ENCODE data around the gene MAMDC2. TPM values are rescaled to one million over a fixed set of nuclear protein-coding genes. Genes with fewer than 3 reads are reported as not detected.

MAMDC2 gene
- total and polyA plus RNA-seq, 2 donors from 2014 or later = 1.5 to 7.1 TPM

DNA sequence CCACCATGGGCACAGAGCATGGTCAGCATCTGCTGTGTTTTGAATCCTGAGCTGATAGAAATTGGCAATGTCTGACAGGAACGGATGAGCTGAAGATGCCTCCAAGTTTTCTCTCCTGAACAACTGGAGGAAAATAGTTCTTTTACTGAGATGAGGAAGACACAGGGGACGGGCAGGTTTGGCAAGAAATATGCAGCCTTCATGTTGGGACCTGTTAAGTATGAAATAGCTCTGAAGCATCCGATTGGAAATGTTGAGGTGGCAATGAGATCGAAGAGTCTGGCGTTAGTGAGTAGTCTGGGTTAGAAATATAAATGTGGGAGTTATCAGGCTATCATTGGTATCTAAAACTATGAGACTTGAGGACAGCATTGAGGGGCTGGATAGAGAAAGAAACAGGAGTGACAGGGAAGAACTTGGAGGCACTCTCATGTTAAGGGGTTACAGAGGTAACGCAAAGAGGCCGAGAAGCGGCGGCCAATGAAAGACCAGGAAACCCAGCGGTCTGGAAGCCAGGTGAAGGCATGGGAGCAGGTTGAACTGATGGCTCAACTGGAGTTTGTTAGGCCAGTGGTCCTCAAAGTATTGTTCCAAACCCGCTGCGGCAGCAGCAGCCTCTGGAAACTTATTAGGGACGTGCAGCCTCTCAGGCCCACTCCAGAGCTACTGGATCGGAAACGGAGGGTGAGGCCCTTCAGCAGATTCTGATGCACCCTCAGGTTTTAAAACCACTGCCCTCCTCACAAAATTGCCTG is 1.0 kb upstream of the MAMDC2 start:
- no peak for FAIRE-seq
- peaks cover 0 to 6% (median 5%) of the 10 kb centered on the region in 3 donors for H3K4me1 ChIP-seq (ENCODE audit: control insufficient read depth in 2 of 3, insufficient read depth in 2 of 3, low read depth in 1 of 3, low read length in 3 of 3)
- DNase-seq = no peak
- no peaks in the 10 kb centered on the region for H3K36me3 ChIP-seq (ENCODE audit: control insufficient read depth in 2 of 3, insufficient read depth in 3 of 3, low read length in 3 of 3)
- TF ChIP-seq, protein P1, sequence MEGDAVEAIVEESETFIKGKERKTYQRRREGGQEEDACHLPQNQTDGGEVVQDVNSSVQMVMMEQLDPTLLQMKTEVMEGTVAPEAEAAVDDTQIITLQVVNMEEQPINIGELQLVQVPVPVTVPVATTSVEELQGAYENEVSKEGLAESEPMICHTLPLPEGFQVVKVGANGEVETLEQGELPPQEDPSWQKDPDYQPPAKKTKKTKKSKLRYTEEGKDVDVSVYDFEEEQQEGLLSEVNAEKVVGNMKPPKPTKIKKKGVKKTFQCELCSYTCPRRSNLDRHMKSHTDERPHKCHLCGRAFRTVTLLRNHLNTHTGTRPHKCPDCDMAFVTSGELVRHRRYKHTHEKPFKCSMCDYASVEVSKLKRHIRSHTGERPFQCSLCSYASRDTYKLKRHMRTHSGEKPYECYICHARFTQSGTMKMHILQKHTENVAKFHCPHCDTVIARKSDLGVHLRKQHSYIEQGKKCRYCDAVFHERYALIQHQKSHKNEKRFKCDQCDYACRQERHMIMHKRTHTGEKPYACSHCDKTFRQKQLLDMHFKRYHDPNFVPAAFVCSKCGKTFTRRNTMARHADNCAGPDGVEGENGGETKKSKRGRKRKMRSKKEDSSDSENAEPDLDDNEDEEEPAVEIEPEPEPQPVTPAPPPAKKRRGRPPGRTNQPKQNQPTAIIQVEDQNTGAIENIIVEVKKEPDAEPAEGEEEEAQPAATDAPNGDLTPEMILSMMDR (IDR thresholded peaks at IDR 0.05; ENCODE audit: borderline replicate concordance, extremely low read depth, insufficient read depth) = no peak
- no peaks in the 10 kb centered on the region for H3K27me3 ChIP-seq (ENCODE audit: control insufficient read depth, insufficient read depth, low read length)
- no peak overlapping the region for H3K9ac ChIP-seq (ENCODE audit: low read length in 3 of 3)
- no peaks in the 10 kb centered on the region for H3K9me3 ChIP-seq (ENCODE audit: control insufficient read depth in 2 of 3, insufficient read depth in 1 of 3, low read length in 3 of 3)
- intact Hi-C loops (cut with DNase I) = no loop called here
- no peak overlapping the region for H3K27ac ChIP-seq (ENCODE audit: low read depth in 2 of 2, low read length in 2 of 2)
- H3K4me3 ChIP-seq (ENCODE audit: low read length in 3 of 3) = no peak overlapping the region

DNA sequence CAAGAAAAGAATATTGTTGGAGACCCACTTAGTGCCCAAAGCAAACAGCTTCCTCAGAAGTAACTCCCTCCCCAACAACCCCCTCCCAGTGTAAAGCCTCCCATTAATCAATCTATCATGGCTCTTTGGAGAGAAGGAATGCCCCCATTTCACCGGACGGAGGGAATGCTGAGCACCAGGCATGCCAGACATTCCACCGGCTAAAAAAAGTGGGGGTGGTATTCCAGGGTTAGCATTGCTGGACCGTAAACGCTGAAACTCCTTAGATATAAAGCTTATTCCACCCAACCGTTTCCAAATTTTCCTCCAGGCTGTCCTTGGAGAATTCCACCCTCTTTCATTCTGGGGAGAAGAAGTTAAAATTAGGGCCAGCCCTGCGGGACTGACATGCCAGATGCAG is 363 bp upstream of the MAMDC2 start:
- Histone ChIP-seq H3K27me3 (ENCODE audit: control insufficient read depth, insufficient read depth, low read length) (no peaks in the 10 kb centered on the region), H3K9ac (ENCODE audit: low read length in 3 of 3) (no peak overlapping the region), H3K27ac (ENCODE audit: low read depth in 2 of 2, low read length in 2 of 2) (no peak overlapping the region), H3K4me1 (ENCODE audit: control insufficient read depth in 2 of 3, insufficient read depth in 2 of 3, low read depth in 1 of 3, low read length in 3 of 3) (peaks cover 0 to 6% (median 5%) of the 10 kb centered on the region in 3 donors), H3K36me3 (ENCODE audit: control insufficient read depth in 2 of 3, insufficient read depth in 3 of 3, low read length in 3 of 3) (no peaks in the 10 kb centered on the region), H3K9me3 (ENCODE audit: control insufficient read depth in 2 of 3, insufficient read depth in 1 of 3, low read length in 3 of 3) (no peaks in the 10 kb centered on the region), H3K4me3 (ENCODE audit: low read length in 3 of 3) (peak overlapping the region in 2 of 3 donors; percentile 37 to 51)
- DNase-seq (peak in 4 of 5 donors; percentile 38 to 76 (median 58)), FAIRE-seq (no peak)
- intact Hi-C loops (cut with DNase I) = no loop called here
- TF ChIP-seq, protein P1 (IDR thresholded peaks at IDR 0.05; ENCODE audit: borderline replicate concordance, extremely low read depth, insufficient read depth) = no peak

DNA sequence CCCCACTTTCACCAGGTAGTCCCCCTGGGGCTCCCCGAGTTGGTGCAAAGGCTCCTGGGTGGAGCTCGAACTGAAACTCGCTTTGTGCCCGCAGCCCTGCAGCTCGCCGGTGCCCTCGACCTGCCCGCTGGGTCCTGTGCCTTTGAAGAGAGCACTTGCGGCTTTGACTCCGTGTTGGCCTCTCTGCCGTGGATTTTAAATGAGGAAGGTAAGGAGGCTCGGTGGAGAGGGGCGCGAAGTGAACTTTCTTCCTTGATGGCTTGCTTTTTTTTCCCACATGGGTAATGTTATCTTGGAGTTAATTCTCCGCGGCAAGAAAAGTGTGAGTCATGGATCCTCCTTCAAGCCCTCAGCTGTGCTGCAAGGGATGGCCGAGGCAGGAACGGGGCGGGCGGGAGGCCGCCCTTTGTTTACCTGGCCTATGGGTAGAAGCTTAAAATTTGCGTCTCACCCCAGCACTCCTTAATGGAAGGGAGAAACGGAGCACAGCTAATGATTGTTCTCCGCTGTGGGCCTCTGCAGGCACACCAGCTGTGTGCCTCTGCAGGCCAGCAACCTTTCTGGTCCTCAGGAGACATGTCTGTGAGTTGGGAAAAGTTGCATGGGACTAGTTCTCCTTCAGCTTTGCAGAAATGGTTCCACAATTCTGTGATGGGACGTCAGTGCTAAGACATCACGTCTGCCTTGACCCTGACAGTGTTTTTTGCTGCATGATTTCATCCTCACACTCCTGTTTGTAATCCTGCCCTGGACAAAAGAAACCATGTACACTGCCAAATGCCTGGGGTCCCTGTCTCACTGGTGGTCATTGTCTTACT is 1.1 kb downstream of the MAMDC2 start:
- Histone ChIP-seq H3K9ac (ENCODE audit: low read length in 3 of 3) (no peak overlapping the region), H3K27me3 (ENCODE audit: control insufficient read depth, insufficient read depth, low read length) (no peaks in the 10 kb centered on the region), H3K4me1 (ENCODE audit: control insufficient read depth in 2 of 3, insufficient read depth in 2 of 3, low read depth in 1 of 3, low read length in 3 of 3) (peaks cover 0 to 12% (median 5%) of the 10 kb centered on the region in 3 donors), H3K36me3 (ENCODE audit: control insufficient read depth in 2 of 3, insufficient read depth in 3 of 3, low read length in 3 of 3) (no peaks in the 10 kb centered on the region), H3K9me3 (ENCODE audit: control insufficient read depth in 2 of 3, insufficient read depth in 1 of 3, low read length in 3 of 3) (no peaks in the 10 kb centered on the region), H3K27ac (ENCODE audit: low read depth in 2 of 2, low read length in 2 of 2) (no peak overlapping the region), H3K4me3 (ENCODE audit: low read length in 3 of 3) (peak overlapping the region in 2 of 3 donors; percentile 23 to 51)
- TF ChIP-seq, protein P1 (IDR thresholded peaks at IDR 0.05; ENCODE audit: borderline replicate concordance, extremely low read depth, insufficient read depth) = no peak
- intact Hi-C loops (cut with DNase I) = no loop called here
- FAIRE-seq = no peak
- DNase-seq = peak in 3 of 5 donors; percentile 13 to 25 (median 23)
